GM10847 (cell line): ENCODE measurements around the gene KLHL35.

ENCODE experiments used
- POLR2A ChIP-seq: IDR thresholded peaks from 2 replicates; pipeline ENCODE4 v1.6.1; 2011; ENCODE audit not compliant: insufficient read length; ENCODE audit errors: extremely low read depth

The KLHL35 gene, protein sequence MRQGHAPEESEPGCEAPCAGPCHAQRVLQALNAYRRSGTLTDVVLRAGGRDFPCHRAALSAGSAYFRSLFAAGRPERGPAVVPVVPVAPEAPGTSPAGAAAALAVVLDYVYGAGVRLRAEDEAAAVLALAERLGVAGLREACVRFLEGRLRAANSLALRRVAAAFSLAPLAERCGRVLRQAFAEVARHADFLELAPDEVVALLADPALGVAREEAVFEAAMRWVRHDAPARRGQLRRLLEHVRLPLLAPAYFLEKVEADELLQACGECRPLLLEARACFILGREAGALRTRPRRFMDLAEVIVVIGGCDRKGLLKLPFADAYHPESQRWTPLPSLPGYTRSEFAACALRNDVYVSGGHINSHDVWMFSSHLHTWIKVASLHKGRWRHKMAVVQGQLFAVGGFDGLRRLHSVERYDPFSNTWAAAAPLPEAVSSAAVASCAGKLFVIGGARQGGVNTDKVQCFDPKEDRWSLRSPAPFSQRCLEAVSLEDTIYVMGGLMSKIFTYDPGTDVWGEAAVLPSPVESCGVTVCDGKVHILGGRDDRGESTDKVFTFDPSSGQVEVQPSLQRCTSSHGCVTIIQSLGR

DNA sequence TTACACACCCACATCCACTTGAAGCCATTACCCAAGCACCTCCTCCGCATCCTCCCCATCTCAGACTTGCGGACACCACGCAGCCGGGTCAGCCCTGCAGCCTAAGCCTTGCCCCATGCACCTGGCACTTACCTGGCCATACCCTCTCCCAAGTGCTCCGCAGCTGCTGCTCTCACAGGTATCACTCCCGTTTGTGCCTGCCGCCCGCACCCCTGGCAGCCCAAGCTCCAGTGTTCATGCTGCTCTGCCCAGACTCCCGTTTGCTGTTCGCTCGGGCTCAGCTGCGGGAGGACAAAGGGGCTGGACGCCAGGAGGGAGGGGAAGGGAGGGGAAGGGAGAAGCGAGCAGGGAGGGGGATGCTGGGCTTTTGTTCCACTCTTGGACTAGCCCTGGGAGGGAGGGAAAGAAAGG, at the start of gene KLHL35:
Gene KLHL35 (minus strand): TSS at position 293 of the 411 bp plus-strand sequence. CDS start 2,574 bp downstream, outside the sequence.
- no peak for TF ChIP-seq POLR2A

DNA sequence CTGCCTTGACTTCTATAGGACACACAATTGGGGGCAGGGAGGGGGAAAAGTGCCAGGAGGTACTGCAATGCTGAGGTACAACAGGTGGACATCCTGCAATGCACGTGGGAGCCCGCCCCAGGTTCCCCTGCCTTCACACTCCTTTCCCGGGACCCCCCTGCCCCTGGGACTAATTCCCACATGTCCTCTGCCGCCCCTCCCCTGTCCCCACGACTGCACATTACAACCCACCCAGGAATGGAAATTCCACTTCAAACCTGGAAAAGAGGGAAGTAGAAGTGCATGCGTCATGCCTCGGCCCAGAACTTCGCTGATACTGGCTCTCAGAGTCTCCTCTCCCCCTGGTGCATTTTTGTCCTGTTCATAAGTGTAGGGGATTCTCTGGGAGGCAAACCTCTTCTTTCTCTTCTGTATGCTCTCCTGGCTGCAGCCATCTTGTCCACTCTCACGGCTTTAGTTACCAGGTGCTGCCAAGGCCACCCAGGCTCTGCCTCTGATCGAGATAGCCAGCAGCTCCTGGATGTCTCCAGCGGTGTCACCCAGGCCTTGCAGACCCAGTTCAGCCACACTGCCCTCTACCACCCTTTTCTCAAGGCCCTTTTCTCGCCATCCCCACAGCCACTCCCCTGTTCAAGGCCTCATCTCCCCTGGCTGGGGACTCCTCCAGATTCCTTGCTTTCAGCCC, 49.1 kb upstream of the KLHL35 start:
- no peak for TF ChIP-seq POLR2A

DNA sequence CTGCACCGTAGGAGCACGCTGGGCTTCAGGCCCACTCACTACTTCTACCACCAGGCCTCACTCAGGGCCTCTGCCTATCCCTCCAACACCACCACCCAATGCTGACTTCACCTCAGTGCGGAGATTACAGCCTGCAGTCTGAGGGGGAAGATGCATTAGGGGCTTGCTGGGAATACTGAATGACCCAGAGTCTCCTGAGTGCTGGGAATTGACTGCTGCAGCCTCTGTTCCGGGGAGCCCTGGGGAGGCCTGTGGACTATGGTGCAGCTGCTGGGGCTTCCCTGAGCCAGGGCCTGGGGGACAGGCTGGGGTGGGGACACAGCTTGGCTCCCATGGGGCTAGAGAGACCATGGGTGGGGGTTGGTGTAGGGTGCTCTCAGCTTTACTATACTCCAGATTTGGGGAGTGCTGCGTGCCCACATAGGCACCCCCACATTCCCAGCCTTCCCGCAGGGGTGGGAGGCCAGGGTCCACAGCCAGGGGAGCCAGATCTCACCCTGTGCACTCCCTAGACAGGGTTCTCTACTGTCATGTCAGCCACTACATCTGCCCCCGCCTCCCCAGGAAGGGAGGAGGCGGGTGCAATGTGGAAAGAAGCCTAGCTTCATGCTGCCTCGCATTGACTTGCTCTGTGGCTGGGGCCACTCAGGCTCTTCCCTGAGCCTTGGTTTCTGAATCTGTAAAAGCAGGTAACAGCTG, 48.4 kb upstream of the KLHL35 start:
- no peak for TF ChIP-seq POLR2A

DNA sequence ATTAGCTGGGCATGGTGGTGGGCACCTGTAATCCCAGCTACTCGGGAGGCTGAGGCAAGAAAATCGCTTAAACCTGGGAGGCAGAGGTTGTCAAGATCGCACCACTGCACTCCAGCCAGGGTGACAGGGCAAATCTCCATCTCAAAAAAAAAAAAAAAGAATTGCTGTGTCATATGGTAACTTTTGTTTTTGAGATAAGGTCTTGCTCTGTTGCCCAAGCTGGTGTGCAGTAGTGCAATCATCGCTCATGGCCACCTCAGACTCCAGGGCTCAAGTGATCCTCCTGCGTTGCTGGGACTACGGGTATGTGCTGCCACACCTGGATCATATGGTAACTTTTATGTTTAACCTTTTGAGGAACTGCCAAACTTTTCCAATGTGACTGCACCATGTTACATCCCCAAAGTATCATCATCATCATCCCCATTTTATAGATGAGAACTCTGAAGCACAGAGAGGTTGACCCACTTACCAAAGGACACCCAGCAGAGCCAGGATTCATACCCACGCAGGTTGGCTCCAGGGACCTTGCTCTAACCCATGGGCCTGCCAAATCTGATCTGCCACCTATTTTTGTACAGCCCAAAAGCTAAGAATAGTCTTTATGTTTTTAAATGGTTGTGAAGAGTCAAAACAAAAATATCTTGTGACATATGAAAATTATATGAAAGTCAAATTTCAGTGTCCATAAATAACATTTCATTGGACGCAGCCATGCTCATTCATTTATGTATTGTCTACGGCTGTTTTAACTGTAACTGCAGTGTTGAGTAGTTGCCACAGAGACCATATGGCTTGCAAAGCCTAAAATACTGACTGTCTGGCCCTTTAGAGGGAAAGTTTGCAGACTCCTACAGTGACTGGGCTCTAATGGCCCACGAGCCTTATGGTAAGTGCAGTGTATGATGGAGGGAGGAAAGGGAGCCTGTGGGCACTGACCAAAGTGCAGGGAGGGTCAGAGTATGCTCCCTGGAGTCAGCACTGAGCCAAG, 47.5 kb upstream of the KLHL35 start:
- TF ChIP-seq POLR2A = no peak

DNA sequence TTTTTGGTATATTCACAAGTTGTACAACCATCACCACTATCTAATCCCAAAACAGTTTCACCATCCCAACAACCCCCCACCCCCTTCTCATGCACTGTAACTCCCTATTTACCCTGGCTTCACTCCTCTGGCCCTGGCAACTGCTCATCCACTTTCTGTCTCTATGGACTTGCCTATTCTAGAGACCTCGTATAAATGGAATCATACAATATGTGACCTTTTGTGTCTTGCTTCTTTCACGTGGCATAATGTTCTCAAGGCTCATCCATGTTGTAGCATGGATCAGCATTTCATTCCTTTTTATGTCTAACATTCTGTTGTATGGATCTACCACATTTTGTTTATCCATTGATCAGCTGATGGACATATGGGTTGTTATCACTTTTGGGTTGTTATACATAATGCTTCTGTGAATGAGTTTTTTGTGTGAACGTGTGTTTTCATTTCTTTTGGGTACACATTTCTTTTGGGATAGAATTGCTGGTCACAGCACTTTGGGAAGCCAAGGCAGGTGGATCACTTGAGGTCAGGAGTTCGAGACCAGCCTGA, 46.7 kb upstream of the KLHL35 start:
- TF ChIP-seq POLR2A = no peak

DNA sequence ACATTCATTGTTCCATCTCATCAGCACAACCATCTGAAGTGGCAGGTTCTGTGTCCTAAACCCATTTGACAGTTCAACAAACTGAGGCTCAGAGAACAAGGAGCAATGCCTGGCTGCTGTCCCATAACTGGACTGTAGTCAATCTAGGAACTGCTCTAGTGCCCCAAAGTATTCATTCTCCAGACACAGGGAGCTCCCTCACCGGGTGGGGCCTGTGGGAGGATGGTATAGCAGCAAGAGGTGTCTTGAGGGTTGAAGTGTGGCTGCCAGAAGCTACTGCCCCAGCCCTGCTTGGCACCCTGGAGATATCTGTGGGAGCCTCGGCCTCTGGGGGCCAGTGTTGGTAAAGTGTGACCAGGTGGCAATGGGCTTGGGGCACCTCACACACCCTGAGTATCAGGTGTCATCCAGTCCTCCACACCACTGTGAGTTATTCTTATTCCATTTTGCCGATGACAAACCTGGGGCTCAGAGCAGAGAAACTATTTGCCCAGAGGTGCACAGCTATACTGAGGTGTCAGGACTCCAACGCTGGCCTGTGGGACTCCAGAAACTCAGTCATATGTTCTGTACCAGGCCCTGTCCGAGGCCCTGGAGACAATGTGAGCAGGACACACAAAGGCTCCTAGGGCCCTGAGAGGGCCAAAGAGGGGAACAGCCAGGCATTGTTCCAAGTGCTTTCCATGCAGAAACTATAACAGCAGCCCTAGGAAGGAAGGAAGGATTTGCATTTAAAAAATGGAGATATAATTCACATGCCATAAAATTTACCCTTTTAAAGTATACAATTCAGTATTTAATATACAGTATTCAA, 46.0 kb upstream of the KLHL35 start:
- TF ChIP-seq POLR2A = no peak

DNA sequence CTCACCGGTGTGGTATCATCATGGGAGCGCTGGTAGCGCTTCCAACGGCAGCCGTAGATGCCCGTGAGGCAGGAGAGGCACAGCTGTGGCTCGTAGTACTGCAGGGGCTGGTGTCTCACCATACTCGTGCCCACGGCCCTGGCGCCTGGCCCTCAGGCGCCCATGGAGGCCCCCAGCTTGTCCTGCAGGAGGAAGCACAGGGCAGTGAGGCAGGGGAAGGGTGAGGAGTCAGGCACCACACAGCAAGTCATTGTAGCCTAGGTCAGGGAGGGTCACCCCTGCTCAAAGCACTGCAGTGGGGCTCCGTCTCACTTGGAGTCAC, 44.6 kb upstream of the KLHL35 start:
- no peak for TF ChIP-seq POLR2A

DNA sequence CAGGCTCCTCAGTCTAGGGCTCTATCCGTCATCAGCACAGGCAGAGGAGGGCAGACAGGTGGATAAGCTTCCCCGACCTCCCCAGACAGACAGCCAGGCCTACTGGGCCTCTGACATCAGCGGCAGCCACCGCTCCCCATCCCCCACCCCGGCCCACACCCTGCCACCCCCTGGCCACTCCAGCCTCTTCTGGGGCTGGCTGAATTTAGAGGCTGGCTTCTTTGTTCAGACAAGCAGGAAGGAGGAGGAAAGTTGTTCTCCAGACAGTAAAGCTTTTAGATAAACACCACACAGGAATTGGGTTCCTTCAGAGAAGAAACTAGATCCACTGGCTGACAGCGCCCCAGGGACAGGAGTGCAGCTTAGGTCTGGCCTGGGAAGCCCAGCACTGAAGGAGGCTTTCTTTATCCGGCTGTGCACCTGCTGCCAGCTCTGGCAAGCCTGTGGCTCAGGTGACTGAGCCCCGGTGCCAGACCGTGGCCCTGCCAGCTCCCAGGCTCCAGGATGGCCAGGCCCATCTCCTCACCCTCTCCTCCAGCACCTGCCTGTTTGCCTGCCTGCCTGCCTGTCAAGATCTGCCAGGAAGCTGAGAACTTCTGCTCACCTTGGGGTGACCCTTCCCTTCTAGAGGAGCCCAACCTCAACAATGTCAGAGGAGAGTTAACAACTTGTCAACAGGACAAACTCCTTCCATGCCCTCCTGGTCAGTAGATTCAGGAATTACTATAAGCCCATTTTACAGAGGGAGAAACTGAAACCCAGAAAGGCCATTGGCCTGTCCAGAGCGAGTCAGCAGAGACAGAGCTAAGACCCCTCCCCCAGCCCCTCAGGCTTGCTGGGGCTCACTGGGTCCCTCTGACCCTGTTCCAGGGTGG, 44.0 kb upstream of the KLHL35 start:
- no peak for TF ChIP-seq POLR2A

DNA sequence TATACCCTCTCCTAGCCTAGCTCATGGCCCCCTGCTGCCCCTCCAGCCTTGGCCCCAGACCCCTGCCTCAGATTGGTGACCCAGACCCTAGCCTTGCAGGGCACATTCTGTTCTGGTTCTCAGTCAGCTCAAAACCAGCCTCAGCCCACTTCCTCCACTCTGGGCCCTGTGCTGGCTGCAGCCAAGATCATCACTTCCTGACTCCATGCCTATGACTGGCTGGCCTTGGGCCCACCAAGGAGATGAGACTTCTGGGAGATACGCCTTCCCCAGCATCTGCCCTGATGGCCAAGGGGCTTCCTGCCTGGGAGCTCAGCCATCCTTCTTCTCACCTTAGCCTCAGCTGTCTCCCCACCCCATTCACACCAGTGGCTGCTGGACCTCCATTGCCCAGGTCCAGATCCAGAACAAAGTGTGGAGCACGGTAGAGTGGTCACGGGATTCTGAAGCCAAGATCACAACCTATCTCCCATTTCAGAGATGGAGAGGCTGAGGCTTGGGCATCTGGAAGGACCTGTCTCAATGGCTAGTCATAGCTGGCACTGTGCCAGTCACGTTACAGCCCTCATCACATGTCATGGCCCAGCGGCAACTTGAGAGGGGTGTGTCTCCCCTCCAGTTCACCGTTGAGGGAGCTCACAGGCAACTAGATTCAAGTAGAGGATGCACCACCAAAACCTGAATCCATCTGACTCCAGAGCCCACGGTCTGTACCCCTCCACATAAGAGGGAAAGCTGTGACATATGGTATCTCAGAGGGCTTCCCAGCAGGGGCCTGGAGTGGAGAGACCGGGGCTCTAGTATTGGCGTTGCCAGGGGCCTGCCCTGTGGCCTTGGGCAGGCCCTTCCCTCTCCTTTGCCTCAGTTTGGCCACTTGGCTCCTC, 43.0 kb upstream of the KLHL35 start:
- TF ChIP-seq POLR2A = no peak

DNA sequence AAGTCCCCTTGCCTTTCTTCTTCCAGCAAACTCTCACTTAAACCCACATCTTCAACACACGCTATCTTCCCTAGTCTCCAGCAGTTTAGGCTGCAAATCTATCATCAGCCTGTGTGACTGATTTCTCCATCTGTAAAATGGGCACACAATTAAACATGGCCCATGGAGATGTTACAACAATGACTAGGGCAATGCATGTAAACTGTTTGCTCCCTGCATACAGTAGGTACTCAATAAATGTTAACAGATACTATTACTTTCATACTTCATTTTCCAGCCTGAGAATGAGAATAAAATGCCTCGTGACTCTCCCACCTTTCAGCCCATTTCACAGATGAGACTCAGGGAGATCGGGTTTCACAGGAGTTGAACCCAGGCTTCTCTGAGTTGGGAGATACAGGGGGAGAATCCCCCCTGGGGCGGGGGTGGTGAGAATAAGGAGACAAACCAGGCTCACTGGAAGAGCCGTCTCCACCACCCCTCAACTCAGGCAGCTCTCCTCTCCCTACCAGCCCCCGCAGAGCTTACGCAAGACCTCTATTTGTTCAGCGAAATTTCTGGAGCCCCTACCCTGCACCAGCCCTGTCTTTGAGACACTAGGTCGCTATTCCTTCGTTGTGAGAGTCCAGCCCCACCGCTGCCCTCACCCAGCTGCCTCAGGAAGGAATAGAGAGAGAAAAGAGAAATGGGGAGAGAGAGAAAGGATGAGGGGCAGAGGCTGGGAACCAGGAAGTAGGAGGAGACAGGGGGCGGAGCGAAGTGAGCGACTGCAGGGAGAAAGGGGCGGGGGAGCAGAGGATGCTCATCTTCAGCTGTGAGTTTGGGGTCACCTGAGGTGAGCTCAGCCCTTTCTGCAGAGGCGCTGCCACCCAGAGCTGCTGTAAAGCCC, 42.1 kb upstream of the KLHL35 start:
- TF ChIP-seq POLR2A = no peak

DNA sequence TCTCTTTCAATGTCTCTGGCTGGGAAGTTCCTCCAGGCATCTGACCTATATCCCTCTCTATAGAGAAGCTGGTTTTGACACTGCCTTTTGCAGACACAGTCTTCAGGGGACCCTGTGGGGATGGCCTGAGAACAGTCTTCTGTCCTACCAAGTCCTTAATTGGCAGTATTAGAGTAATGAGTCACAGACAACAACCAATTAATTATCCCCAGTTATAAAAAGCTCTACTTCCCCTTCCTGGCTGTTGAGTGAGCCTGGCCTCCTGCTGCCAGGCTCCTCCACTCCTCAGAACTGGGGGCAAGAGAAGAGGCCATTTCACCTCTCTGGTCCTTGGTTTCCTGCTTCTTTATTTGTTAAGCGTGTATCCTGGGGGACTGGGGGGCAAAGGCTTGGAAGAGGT, 41.2 kb upstream of the KLHL35 start:
- no peak for TF ChIP-seq POLR2A

DNA sequence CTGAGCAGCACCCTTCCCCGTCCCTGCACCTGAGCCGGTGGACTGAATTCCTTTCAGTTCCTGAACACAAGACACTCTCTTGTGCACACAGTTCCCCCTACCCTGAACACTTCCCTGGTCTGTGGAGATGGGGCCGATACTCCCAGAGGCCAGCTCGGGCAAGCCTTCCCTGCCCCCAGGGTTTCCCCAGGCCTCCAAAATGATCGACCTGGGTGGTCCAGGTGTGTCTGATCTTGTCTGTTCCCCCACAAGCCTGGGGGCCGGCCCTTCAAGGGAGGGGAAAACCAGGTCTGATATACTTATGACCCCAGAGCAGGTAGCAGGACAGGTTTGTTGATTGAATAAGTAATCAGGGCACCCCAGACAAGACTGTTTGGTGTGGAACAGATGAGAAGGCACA, 40.7 kb upstream of the KLHL35 start:
- no peak for TF ChIP-seq POLR2A
